GM19043 (cell line): Measurements from ENCODE around the gene LOX.

Source experiments
- ATAC-seq: cut with Tn5 transposase; IDR thresholded peaks from one replicate; pipeline ENCODE4 v1.9.1; 2021; ENCODE audit warnings: low read depth; ENCODE audit not compliant: unreplicated experiment

The LOX gene, protein sequence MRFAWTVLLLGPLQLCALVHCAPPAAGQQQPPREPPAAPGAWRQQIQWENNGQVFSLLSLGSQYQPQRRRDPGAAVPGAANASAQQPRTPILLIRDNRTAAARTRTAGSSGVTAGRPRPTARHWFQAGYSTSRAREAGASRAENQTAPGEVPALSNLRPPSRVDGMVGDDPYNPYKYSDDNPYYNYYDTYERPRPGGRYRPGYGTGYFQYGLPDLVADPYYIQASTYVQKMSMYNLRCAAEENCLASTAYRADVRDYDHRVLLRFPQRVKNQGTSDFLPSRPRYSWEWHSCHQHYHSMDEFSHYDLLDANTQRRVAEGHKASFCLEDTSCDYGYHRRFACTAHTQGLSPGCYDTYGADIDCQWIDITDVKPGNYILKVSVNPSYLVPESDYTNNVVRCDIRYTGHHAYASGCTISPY

DNA sequence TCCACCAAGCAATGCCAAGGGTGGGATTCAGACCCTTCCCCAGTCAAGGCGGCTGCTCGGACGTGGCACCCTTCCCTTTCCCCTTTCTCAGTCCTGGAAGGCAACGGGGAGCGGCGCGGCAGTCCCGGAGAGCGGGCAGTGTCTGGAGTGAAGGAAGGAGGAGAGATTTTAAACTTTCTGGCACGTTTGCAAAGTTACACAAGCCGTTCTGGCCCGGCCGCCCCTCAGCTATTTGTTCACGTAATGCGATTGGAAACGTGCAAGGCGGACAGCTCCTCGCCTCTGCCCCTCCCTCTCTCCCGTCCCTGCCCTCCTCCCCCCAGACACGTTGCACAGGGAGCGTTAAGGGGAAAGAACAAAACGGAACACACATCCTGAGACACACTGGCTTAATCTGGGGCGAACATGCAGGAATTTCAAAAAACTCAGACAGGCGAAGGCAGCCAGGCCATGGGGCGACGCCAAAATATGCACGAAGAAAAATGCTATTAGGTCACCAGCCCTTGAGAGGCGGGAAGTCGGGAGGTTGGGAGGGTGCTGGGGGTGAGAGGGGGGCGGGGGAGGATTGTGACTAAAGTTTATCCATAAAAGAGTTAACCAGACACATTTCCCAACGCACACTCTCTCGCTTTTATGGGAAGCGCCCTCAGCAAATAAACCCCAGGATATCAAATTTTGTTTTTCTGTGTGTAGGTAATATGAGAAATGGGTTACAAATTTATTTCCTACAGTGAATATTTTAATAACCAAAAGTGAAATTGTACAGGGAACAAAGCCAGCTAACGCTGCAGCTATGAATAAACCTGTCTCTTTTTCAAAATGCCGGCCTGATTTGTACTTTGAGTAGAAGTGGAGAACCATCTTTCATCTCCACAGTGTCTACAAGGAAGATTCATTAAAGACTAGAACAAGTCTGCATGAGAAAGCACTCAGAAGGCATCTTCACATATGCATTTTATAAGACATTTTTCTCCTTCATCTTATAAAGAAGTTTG, at the start of gene LOX:
LOX (minus strand) TSS at position 144 of the 995 bp plus-strand sequence. CDS start 274 bp downstream, outside the sequence.
- ATAC-seq: no peak

DNA sequence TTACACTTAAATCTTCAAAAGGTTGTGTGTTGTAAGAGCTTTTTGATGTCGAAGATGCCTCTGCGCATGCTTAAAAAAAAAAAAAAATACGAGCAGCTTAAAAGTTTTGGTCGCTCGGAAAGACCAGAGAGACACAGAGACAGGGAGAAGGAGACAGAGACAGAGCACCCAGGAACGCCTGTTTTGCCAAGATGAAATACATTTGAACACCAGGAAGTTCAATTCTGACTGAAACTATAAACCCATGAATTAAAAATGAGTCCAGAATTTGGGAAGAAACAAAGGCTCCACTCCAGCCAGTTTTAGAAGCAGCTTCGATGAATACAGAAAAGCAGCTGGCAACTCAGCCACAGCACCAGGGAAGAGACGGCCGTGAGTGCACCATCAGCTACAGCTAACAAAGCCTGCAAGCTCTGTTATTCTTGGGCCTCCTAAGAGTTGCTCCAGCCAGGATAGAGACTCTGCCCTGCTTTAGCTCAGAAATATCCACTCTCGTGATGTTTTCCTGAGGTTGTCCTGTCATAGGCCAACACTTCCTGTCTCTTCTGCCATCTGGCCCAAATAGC, 48.8 kb upstream of the LOX start:
- no peak for ATAC-seq

- ATAC-seq: no peak
These were observed 48.2 kb upstream of the LOX start for GRCh38 chr5:122126177-122126755.

DNA sequence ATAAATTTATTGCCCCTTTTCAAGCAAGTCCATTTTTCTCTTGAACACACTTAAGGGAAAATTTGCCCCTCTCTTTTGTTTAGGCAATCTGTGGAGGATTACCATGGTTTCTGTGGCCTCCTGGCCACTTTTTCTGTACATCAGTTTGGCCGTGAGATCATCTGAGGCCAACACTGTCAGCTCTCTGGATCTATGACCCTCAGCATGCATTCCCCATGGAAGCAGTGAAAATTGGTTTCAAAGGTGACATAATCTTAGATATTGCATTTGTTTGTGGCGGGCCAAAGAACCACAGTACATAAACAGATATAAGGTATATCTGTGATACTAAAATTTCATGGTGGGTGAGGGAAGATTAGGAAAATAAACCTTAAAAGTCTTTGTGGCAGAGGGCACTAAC, 46.7 kb upstream of the LOX start:
- no peak for ATAC-seq

GRCh38 chr5:122121479-122122465, 43.7 kb upstream of the LOX start:
- ATAC-seq: no peak

DNA sequence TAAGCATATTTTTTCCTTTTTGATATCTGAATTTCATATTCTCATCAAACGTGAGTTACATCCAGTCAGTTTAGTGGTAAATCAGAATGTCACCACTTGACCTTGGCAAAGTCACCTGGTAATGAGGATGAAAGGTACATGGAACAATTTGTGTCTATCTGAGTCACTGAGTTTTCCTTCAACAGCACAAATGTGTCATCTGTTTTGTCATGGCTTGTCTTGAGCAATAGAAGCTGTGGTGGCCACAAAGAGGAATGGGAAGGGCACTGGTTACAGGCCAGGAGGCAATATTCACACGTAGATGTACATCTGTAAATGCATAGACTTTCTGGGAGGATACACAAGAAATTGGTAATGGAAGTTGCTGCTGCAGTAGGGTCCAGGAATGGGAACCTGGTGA, 42.9 kb upstream of the LOX start:
- no peak for ATAC-seq

DNA sequence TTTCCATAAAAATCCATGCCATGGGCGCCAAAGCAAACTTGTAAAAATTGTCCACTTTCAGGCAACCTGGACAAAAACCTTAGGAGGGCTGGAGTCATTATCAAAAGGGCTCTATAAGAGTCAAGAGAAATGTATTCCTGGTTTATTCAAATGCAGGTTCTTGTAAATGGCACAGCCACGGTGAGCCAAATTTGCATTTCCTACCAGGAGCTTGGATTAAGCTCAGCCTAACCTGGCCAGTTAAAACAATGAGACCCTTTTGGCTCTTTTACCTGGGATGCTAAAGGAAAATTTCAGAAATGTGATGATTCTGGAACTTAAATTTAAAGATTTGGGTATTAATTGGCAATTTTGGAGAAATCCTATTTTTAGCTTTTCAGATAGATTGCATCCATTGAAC, 42.4 kb upstream of the LOX start:
- ATAC-seq: no peak

GRCh38 chr5:122119205-122119604, 41.1 kb upstream of the LOX start:
- ATAC-seq: no peak

DNA sequence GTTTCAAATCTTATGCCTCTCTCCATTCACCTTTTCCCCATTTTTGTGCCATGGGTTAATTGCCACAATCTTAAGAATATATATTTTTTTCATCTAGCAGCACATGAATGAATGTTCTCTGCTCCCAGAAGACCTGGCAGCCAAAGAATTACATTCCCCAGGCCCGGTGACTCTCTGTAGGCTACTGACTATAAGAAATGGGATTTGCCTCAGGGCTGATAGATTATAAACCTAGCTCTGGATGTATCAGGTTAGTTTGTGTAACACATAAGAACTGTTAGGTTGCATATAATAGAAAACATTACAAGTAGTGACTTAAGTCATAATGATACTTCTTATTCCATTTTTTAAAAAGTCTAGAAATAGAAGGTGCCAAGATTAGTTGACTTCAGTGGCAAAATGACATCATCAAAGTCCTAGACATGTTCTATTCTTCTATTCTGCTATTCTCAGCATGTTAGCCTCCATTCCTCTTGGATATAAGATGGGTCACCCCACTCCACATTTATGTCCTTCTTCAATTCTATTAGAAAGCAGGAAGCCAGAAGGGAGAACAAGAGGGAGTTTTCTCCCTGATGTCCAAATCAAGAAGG, 40.4 kb upstream of the LOX start:
- ATAC-seq: no peak

DNA sequence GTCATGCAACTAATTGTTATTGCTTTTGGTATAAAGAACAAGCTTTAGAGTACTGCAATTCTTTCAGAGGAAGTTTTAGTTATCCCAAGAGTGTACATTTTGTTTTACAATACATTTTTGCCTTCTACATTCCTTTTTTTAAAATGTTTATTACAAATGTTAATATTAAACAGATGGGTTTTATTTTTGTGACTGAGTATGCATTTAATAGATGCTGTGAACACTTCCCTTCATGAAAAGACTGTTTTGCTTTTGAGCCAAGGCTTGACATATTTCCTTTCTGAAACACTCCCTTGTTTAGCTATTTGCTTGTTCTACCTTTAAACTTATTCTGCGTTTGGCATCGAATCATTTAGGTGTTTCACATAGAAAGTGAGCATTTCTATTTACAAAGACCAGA, 36.4 kb upstream of the LOX start:
- ATAC-seq: no peak

DNA sequence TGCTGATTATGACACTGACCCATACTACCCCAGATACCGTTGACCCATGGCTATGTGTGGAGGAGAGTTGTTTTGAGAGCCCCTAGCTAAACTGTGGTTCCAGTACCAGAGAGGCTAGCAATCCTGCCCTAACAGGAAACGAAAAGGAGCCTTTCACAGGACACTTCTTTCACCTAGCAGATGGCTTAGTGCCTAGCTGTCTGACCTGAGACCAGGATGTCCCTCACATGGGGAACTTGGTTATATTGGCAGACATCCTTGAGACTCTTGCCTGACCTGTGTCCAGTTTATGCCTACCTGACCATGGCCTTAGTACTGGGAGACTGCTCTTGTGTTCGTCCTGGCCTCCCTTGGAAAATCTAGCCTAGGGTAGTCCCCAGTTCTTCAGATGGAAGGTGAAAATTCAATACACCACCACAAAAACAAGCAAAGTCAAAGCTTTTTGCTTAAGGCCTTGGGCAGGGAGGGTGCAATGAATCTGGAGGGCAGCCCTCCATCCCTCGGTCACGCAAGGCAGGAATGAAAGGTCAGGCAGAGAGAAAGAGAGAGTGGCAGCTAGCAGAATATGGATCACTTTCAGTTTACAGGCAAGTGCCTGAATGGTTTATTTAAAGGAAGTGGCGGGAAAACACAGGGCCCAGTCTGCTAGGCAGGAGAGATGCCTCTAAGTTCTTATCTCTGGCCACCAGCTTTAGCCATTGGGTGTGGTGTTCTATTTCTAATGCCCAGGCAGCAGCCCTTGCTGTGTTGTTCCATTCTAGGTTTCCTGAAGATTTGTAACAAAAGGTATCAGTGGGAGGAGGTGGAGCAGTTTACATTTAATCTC, 34.9 kb upstream of the LOX start:
- ATAC-seq: no peak

GRCh38 chr5:122112063-122112462, 34.0 kb upstream of the LOX start:
- no peak for ATAC-seq

GRCh38 chr5:122111460-122111859, 33.4 kb upstream of the LOX start:
- no peak for ATAC-seq

DNA sequence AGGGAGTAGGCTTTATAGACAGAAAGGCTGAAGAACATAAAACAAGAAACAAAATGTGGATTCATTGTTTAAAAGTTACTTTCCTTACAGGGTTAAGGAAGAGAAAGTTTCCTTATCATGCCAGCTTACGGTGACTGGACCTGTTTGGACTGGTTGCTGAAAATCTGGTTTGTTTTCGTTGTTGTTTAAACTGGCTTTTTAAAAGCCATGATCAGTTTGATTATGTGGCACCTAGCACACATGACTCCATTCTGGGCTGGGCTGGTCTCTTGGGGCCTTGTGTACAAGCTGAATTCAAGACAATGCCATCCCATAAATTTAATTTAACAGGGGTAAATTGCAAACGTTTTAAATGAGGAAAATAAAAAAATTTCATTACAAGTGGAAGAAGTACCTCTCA, 32.9 kb upstream of the LOX start:
- no peak for ATAC-seq

GRCh38 chr5:122107016-122107415, 29.0 kb upstream of the LOX start:
- ATAC-seq: no peak

DNA sequence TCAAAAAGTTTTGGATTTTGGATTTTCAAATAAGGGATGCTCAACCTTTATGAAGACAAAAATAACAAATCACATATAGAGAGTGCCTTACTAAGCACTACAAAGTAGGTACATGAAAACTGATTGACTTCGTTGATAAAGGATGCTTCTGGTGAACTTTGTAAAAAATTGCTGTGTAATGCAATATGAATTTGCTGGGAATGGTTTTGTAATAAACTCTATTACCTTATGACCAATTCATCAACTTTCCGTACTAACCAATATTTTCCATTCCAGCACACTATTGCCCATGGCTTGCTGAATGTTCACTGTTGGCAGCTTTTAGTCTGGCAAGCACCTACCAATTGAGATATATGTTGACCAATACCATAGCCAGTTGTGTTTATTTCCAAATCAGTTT, 27.9 kb upstream of the LOX start:
- no peak for ATAC-seq

DNA sequence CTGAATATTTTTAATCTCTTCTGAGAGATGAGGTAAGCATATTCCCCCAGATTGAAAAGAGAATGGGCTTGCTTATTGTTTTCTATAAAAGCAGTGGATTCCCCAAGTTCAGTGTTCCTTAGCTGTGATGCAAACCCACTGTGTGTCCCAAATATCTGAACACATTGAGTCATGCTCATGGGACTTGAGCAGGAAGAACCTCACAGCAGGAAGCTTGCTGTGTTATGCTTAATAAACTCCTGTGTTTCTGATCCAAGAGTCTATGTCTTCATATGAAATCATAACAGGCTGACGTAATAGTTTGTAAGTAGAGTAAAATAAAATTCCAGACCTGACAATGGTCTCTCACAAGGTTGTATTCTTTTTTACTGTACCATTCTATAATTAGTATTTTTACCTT, 24.8 kb upstream of the LOX start:
- ATAC-seq: no peak

DNA sequence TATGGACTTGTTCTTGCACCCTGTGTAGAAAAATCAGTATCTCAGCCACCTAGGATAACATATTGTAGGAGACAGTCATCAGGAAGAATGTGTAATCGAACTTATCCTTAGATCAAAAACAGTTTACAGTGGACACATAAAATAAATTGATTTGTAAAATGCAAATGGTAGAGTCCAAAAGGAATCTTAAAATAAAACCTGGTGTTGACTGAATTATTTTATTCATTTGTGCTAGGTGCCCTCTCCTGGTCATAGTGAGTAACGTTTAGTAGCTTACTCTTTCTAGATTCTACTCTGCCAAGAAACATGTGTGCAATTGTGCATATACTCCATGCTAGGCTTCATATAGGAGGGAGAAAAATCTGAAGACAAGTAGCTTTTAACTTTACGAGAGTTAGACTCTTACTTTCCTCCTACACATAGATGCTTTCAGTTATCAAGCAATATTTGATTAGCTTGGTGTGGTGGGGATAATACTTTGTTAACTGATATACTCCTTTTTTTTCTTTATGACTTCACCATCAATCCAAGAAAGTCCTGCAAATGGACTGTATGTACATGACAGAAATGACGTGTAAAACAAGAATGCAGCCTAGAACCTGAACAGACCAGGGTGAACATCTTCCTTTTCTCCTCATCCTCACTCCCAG, 23.7 kb upstream of the LOX start:
- no peak for ATAC-seq
